HepG2 (cell line): ENCODE measurements around the gene PLEKHA6. TPM values are rescaled to one million over a fixed set of nuclear protein-coding genes. Genes with fewer than 3 reads are reported as not detected.

Source experiments
- ATAC-seq: fragments of 200-7000 bp; cut with Tn5 transposase; 3 replicates; pipeline ENCODE4 v1.9.1; 2020; ENCODE audit warnings: mild to moderate bottlenecking, moderate library complexity
- BruUV-seq: library from RNA; stranded (reverse); fragments of 400-500 nt; replicated peaks from 2 replicates; lab custom pipeline; 2021; lab: Mats Ljungman, UMichigan
- CTCF ChIA-PET: fragments of 300-600 bp; formaldehyde crosslinking; extraction: SDS; loops from one replicate; lab custom pipeline; 2021; ENCODE audit warnings: low total read pairs, inconsistent platforms, low intra/inter-chr PET ratio; lab: Yijun Ruan, JAX
- POLR2A ChIA-PET: fragments of 350-600 bp; sonication (Branson Sonifier 250); formaldehyde crosslinking; loops from one replicate; lab custom pipeline; 2020; ENCODE audit warnings: antibody characterized with exemption, inconsistent platforms; lab: Yijun Ruan, JAX
- DNase-seq: peaks from one replicate; pipeline ENCODE4 v3.0.0-alpha.2; 2015; ENCODE audit warnings: low spot score
- FAIRE-seq: peaks from 3 replicates; lab custom pipeline; 2011; peaks lifted over from hg19 to GRCh38; lab: Jason Lieb, UNC
- H2AFZ ChIP-seq: one replicate; pipeline ENCODE4 v1.6.1; 2011; ENCODE audit warnings: low read length, inconsistent platforms
- H3K27ac ChIP-seq: fragments of 300-600 bp; 3 replicates; pipeline ENCODE4 v1.8.0; 2011; ENCODE audit warnings: mixed run types, mild to moderate bottlenecking, mixed read lengths, low read length, inconsistent platforms; ENCODE audit not compliant: insufficient read depth; ENCODE audit errors: extremely low read length
- H3K27me3 ChIP-seq, 2 experiments: fragments of 200-600 bp in 1 of 2; 2 replicates in 1 of 2; 3 replicates in 1 of 2; pipeline versions ENCODE4 v1.6.0 to v1.8.0; 2011; ENCODE audit warnings: low read length in 2 of 2, mild to moderate bottlenecking in 2 of 2, moderate library complexity in 2 of 2, inconsistent platforms in 1 of 2; ENCODE audit not compliant: insufficient read depth in 2 of 2, control insufficient read depth in 1 of 2
- H3K36me3 ChIP-seq, 2 experiments: fragments of 200-600 bp in 1 of 2; replicated peaks in 1 of 2; 2 replicates in 1 of 2; 3 replicates in 1 of 2; pipeline versions ENCODE4 v1.5.1 to v1.8.0; 2011; ENCODE audit warnings: low read length in 2 of 2, inconsistent platforms in 1 of 2; ENCODE audit not compliant: insufficient read depth in 2 of 2, control insufficient read depth in 1 of 2
- H3K4me1 ChIP-seq: 2 replicates; pipeline ENCODE4 v1.5.1; 2012; ENCODE audit warnings: low read length, inconsistent platforms; ENCODE audit not compliant: insufficient read depth
- H3K4me2 ChIP-seq: 2 replicates; pipeline ENCODE4 v1.6.0; 2011; ENCODE audit warnings: low read depth, low read length, inconsistent platforms
- H3K4me3 ChIP-seq, 3 experiments: fragments of 200-600 bp in 1 of 3; sonication (generic), shearing (Covaris generic) in 1 of 3; replicated peaks in 1 of 3; 2 replicates each; pipeline ENCODE4 v1.5.1; 2011 to 2016; ENCODE audit warnings: low read length in 3 of 3, inconsistent platforms in 2 of 3, low read depth in 2 of 3, mild to moderate bottlenecking in 2 of 3, control low read depth in 1 of 3, mixed read lengths in 1 of 3; ENCODE audit not compliant: insufficient read depth in 1 of 3
- H3K79me2 ChIP-seq: one replicate; pipeline ENCODE4 v1.6.1; 2011; ENCODE audit warnings: low read length, inconsistent platforms; ENCODE audit not compliant: insufficient read depth
- H3K9ac ChIP-seq: 2 replicates; pipeline ENCODE4 v1.6.0; 2011; ENCODE audit warnings: mild to moderate bottlenecking, low read depth, low read length, inconsistent platforms; ENCODE audit not compliant: insufficient read depth
- H3K9me3 ChIP-seq: 2 replicates; pipeline ENCODE4 v1.5.1; 2012; ENCODE audit warnings: mild to moderate bottlenecking, low read length
- H4K20me1 ChIP-seq: 2 replicates; pipeline ENCODE4 v1.6.0; 2011; ENCODE audit warnings: inconsistent platforms, mild to moderate bottlenecking, low read length, moderate library complexity; ENCODE audit not compliant: insufficient read depth
- AFF4 ChIP-seq: sonication (generic); formaldehyde crosslinking; IDR thresholded peaks from 2 replicates; pipeline ENCODE4 v1.4.0; 2020; ENCODE audit warnings: missing genetic modification reagents
- ATF7 ChIP-seq, 2 experiments: fragments of 450-650 bp in 1 of 2; sonication (generic) in 1 of 2; formaldehyde crosslinking in 1 of 2; IDR thresholded peaks; 2 replicates each; pipeline versions ENCODE4 v1.4.0 to v1.6.1; 2016 to 2020; ENCODE audit warnings: antibody characterized with exemption in 1 of 2, mild to moderate bottlenecking in 1 of 2, missing genetic modification reagents in 1 of 2
- CREB1 ChIP-seq, 2 experiments: fragments of 450-650 bp in 1 of 2; IDR thresholded peaks; 2 replicates each; pipeline ENCODE4 v1.6.1; 2016 to 2017; ENCODE audit warnings: control low read depth in 1 of 2, mild to moderate bottlenecking in 1 of 2, missing compliant biosample characterization in 1 of 2, missing genetic modification characterization in 1 of 2
- DRAP1 ChIP-seq: IDR thresholded peaks from 2 replicates; pipeline ENCODE4 v1.6.1; 2016; ENCODE audit warnings: missing genetic modification reagents, missing compliant biosample characterization
- HDAC6 ChIP-seq: fragments of 200-600 bp; sonication (generic); IDR thresholded peaks from 2 replicates; pipeline ENCODE4 v1.7.0; 2017; ENCODE audit warnings: mild to moderate bottlenecking, antibody characterized with exemption, low read length, low read depth
- HINFP ChIP-seq: sonication (generic); formaldehyde crosslinking; IDR thresholded peaks from 2 replicates; pipeline ENCODE4 v1.4.0; 2020; ENCODE audit warnings: low read depth, mild to moderate bottlenecking, missing genetic modification reagents
- NCOA5 ChIP-seq: sonication (generic); formaldehyde crosslinking; IDR thresholded peaks from 2 replicates; pipeline ENCODE4 v1.4.0; 2020; ENCODE audit warnings: missing genetic modification reagents
- POLR2AphosphoS5 ChIP-seq: IDR thresholded peaks from 2 replicates; pipeline ENCODE4 v1.6.1; 2012; ENCODE audit warnings: low read depth, low read length
- RXRA ChIP-seq: sonication (generic); formaldehyde crosslinking; IDR thresholded peaks from 2 replicates; pipeline ENCODE4 v1.5.1; 2020; ENCODE audit warnings: missing genetic modification reagents
- SMAD9 ChIP-seq: sonication (generic); formaldehyde crosslinking; IDR thresholded peaks from 2 replicates; pipeline ENCODE4 v1.5.1; 2020; ENCODE audit warnings: mild to moderate bottlenecking, missing genetic modification reagents
- ZBTB21 ChIP-seq: sonication (generic); formaldehyde crosslinking; IDR thresholded peaks from 2 replicates; pipeline ENCODE4 v1.4.0; 2020; ENCODE audit warnings: missing genetic modification reagents
- ZNF773 ChIP-seq: sonication (generic); formaldehyde crosslinking; IDR thresholded peaks from 2 replicates; pipeline ENCODE4 v1.4.0; 2020; ENCODE audit warnings: missing genetic modification reagents, borderline replicate concordance
- WGBS: methylation state at CpG from one replicate; pipeline ENCODE4 v1.1.6; 2017; ENCODE audit warnings: low lambda C conversion rate; 5-methylcytosine and 5-hydroxymethylcytosine counted together
- in situ Hi-C: cut with HindIII; loops from 2 replicates; pipeline ENCODE4 v1.10.0; 2017; ENCODE audit warnings: low pct_unique_long_range_greater_than_20kb; ENCODE audit not compliant: extremely low pct_ligation_motif_present
- intact Hi-C: fragments of 100-400 bp; cut with micrococcal nuclease; formaldehyde crosslinking; loops from one replicate; pipeline ENCODE4 v1.10.0; 2022; ENCODE audit not compliant: unreplicated experiment
- polyA plus RNA-seq, 8 experiments: library from polyadenylated mRNA; depleted of rRNA in 3 of 8; stranded (reverse) in 7 of 8; unstranded in 1 of 8; fragments of >200 nt; fragmentation: Illumina TruSeq in 4 of 8; extraction: Trizol in 4 of 8; gene quantifications; 2 replicates each; pipeline versions ENCODE4 v1.2.1 to v1.2.3, GENCODE V29; 2011 to 2016; ENCODE audit warnings: low read depth in 4 of 8, missing spikeins in 1 of 8, mixed read lengths in 1 of 8; ENCODE audit not compliant: insufficient read depth in 1 of 8
- total RNA-seq, 5 experiments: library from RNA; depleted of rRNA; stranded (reverse); fragments of >200 nt; fragmentation: Illumina TruSeq; extraction: Trizol; gene quantifications; 2 replicates each; pipeline ENCODE4 v1.2.3, GENCODE V29; 2016; ENCODE audit warnings: low read depth in 1 of 5

PLEKHA6 gene
- total and polyA plus RNA-seq, 2 of the 13 experiments (the other 11 are each of a cell fraction or from before 2014, with no cell fraction given): 5.3 to 11.4 TPM

- Histone ChIP-seq H4K20me1 (no peaks in the 10 kb centered on the region), H3K27me3 (peaks cover 0 to 11% of the 10 kb centered on the region in 2 experiments; a peak in 1 of 5 replicates), H3K79me2 (no peaks in the 10 kb centered on the region), H2AFZ (no peak overlapping the region), H3K9me3 (no peaks in the 10 kb centered on the region), H3K4me2 (no peak overlapping the region), H3K36me3 (no peaks in the 10 kb centered on the region), H3K4me1 (peaks cover 36% of the 10 kb centered on the region), H3K27ac (no peak overlapping the region), H3K4me3 (no peak overlapping the region), H3K9ac (no peak overlapping the region)
- DNase-seq: no peak
- no TSS peak for BruUV-seq
- no peak for TF ChIP-seq POLR2AphosphoS5
- no peak for TF ChIP-seq ZNF773 (CRISPR knock-in tag)
- TF ChIP-seq RXRA (CRISPR knock-in tag): no peak
- TF ChIP-seq HINFP (CRISPR knock-in tag): no peak
- no peak for TF ChIP-seq SMAD9 (CRISPR knock-in tag)
- no peak for TF ChIP-seq ZBTB21
- no peak for TF ChIP-seq NCOA5 (CRISPR knock-in tag)
- no peak for TF ChIP-seq DRAP1 (CRISPR knock-in tag)
- TF ChIP-seq HDAC6: no peak
- TF ChIP-seq CREB1 (IDR thresholded peaks at IDR 0.05): peak; percentile 69
- no peak for TF ChIP-seq CREB1 (CRISPR knock-in tag; IDR thresholded peaks at IDR 0.05)
- peak; percentile 78 for TF ChIP-seq ATF7 (IDR thresholded peaks at IDR 0.05)
- TF ChIP-seq ATF7 (CRISPR knock-in tag; IDR thresholded peaks at IDR 0.05): no peak
- TF ChIP-seq AFF4: no peak
- POLR2A ChIA-PET: no interaction called here
- CTCF ChIA-PET: no interaction called here
- intact Hi-C loops (no loop called here), in situ Hi-C loops (no loop called here)
- no peak for FAIRE-seq
- ATAC-seq: no peak
- WGBS: 16% methylated on average over 4 of the region's 4 CpGs
These were observed 182.6 kb downstream of the PLEKHA6 start for GRCh38 chr1:204177133-204177532.
